ENCODE measurements around the gene TLK1. TPM values are rescaled to one million over a fixed set of nuclear protein-coding genes. Genes with fewer than 3 reads are reported as not detected.

Gene TLK1
- total and polyA plus RNA-seq, 9 of the 15 experiments (the other 6 are each of a cell fraction or from before 2014, with no cell fraction given): 20.2 to 101 (median 40.5) TPM

DNA sequence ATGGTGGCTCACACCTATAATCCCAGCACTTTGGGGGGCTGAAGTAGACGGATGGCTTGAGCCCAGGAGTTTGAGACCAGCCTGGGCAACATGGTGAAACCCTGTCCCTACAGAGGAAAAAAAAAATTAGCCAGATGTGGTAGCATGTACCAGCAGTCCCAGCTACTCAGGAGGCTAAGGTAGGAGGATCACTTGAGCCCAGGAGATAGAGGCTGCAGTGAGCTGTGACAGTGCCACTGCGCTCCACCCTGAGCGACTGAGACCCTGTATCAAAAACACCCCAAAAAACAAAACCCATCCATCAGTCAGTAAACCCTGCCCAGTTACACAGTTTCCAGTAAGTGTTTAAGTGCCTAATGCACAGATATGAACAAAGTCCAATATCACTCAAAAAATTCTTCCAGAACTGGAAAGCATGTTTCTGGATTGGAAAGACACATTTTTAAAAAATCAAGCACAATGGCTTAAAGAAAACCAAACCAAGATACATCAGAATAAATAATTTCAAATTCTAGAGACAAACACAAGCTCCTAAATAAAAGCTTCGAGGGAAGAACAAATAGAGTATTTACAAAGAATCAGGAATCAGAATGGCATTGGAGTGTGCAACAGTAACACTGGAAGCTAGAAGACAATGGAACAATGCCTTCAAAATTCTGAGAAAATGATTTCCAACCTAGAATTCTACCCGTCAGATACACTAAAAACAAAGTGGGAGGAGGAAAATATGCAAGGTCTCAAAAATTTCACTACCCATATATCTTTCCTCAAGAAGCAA, 72.4 kb downstream of the TLK1 start:
- Histone ChIP-seq H3K79me2 (ENCODE audit: control insufficient read depth, insufficient read depth, low read length) (peaks cover 97% of the 10 kb centered on the region), H3K27ac (ENCODE audit: extremely low read depth, low read depth, low read length) (no peak overlapping the region), H3K9me1 (ENCODE audit: control insufficient read depth, insufficient read depth, low read length) (no peaks in the 10 kb centered on the region), H4K20me1 (replicated peaks; ENCODE audit: control insufficient read depth, insufficient read depth, low read length) (peaks cover 12% of the 10 kb centered on the region), H2AFZ (ENCODE audit: low read depth, low read length) (no peak overlapping the region), H3K4me2 (ENCODE audit: insufficient read depth, low read length) (no peak overlapping the region), H3K4me1 (replicated peaks in 1 of 2; ENCODE audit: control insufficient read depth in 2 of 2, insufficient read depth in 2 of 2, low read length in 2 of 2) (peaks cover 0 to 20% of the 10 kb centered on the region in 2 experiments; a peak in 2 of 5 replicates), H3K36me3 (ENCODE audit: control insufficient read depth, insufficient read depth, low read length) (peaks cover 21% of the 10 kb centered on the region; the same call in 2 of the 3 replicates), H3K4me3 (no peak overlapping the region), H3K9ac (ENCODE audit: insufficient read depth in 1 of 2, low read depth in 2 of 2, low read length in 2 of 2) (no peak overlapping the region), H3K9me3 (replicated peaks; ENCODE audit: control insufficient read depth, insufficient read depth, low read depth, low read length) (no peaks in the 10 kb centered on the region), H3K27me3 (ENCODE audit: control insufficient read depth in 2 of 2, insufficient read depth in 2 of 2, low read length in 2 of 2) (no peaks in the 10 kb centered on the region)
- intact Hi-C loops (cut with micrococcal nuclease) (loop anchor here (5.0 to 10.0 kb wide), 2 partner anchors 116 to 327 kb away; no protein-coding TSS in a partner anchor), in situ Hi-C loops (cut with MboI) (no loop called here)
- ChIA-PET POLR2A (interaction anchor here (0.6 to 1.8 kb wide), 7 partner anchors 9 to 345 kb away, joined by 3 to 6 read pairs (median 3); partner anchors contain the start of genes DCAF17 and METTL8), CTCF (ENCODE audit: low intra/inter-chr PET ratio) (no interaction called here)
- 77% methylated on average over 5 of the region's 5 CpGs for WGBS (ENCODE audit: insufficient coverage, low coverage, missing lambda C conversion rate)
- TF ChIP-seq HMGN3 (IDR thresholded peaks at IDR 0.05; ENCODE audit: borderline replicate concordance, extremely low read depth, insufficient read length, low read depth, low read length) (no peak), NCOA4 (IDR thresholded peaks at IDR 0.05; ENCODE audit: partially characterized antibody) (no peak), C11orf30 (IDR thresholded peaks at IDR 0.05; ENCODE audit: low read depth) (peak; percentile 43; the same call in 1 of the 2 replicates)
- no peak for FAIRE-seq
- no TSS peak for BruUV-seq (replicated peaks)
- DNase-seq (ENCODE audit: extremely low read depth in 1 of 4, low spot score in 3 of 4): no peak
- peak; percentile 5; the same call in 1 of the 3 replicates for ATAC-seq

DNA sequence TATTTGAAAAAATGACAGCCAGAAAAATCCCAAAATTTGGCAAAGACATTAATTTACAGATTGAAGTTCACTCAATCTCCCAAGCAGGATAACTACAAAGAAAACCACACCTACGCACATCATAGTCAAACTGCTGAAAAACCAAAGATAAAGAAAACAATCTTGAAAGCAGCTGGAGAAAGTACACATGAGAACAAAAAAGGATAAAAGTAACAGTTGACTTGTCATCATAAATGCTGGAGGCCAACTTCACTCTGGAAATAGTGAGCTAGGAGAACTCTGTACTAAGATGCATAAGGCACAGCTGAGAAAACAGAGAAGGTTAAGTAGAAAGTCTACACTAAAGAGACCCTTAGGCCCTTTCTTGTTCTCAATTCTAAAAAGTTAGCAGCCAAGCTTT, 73.1 kb downstream of the TLK1 start:
- Histone ChIP-seq H3K9ac (ENCODE audit: insufficient read depth in 1 of 2, low read depth in 2 of 2, low read length in 2 of 2) (no peak overlapping the region), H3K9me3 (replicated peaks; ENCODE audit: control insufficient read depth, insufficient read depth, low read depth, low read length) (no peaks in the 10 kb centered on the region), H3K79me2 (ENCODE audit: control insufficient read depth, insufficient read depth, low read length) (peaks cover 97% of the 10 kb centered on the region), H3K9me1 (ENCODE audit: control insufficient read depth, insufficient read depth, low read length) (no peaks in the 10 kb centered on the region), H3K27me3 (ENCODE audit: control insufficient read depth in 2 of 2, insufficient read depth in 2 of 2, low read length in 2 of 2) (no peaks in the 10 kb centered on the region), H3K4me1 (replicated peaks in 1 of 2; ENCODE audit: control insufficient read depth in 2 of 2, insufficient read depth in 2 of 2, low read length in 2 of 2) (peaks cover 0 to 21% of the 10 kb centered on the region in 2 experiments; a peak in 2 of 5 replicates), H3K36me3 (ENCODE audit: control insufficient read depth, insufficient read depth, low read length) (peaks cover 18% of the 10 kb centered on the region; the same call in 2 of the 3 replicates), H3K4me3 (no peak overlapping the region), H4K20me1 (replicated peaks; ENCODE audit: control insufficient read depth, insufficient read depth, low read length) (peaks cover 12% of the 10 kb centered on the region), H3K4me2 (ENCODE audit: insufficient read depth, low read length) (no peak overlapping the region), H2AFZ (ENCODE audit: low read depth, low read length) (no peak overlapping the region), H3K27ac (ENCODE audit: extremely low read depth, low read depth, low read length) (no peak overlapping the region; the same call in 2 of the 3 replicates)
- 39% methylated on average over 1 of the region's 1 CpG for WGBS (ENCODE audit: insufficient coverage, low coverage, missing lambda C conversion rate)
- DNase-seq (ENCODE audit: extremely low read depth in 1 of 4, low spot score in 3 of 4) (no peak), ATAC-seq (peak; percentile 8; the same call in 1 of the 3 replicates), FAIRE-seq (peak; percentile 6)
- ChIA-PET CTCF (ENCODE audit: low intra/inter-chr PET ratio) (no interaction called here), POLR2A (interaction anchor here (0.9 to 1.8 kb wide), 8 partner anchors 8 to 346 kb away, joined by 3 to 5 read pairs (median 4); partner anchors contain the start of genes DCAF17 and METTL8)
- intact Hi-C loops (cut with micrococcal nuclease) (loop anchor here (2.0 to 10.0 kb wide), 3 partner anchors 71 to 327 kb away; no protein-coding TSS in a partner anchor), in situ Hi-C loops (cut with MboI) (no loop called here)
- BruUV-seq (replicated peaks): no TSS peak
- 0 out of 2 replicates have a peak, but pooled peaks have one; percentile 12 for TF ChIP-seq ADNP (tag; IDR thresholded peaks at IDR 0.05)
- TF ChIP-seq, protein P1, sequence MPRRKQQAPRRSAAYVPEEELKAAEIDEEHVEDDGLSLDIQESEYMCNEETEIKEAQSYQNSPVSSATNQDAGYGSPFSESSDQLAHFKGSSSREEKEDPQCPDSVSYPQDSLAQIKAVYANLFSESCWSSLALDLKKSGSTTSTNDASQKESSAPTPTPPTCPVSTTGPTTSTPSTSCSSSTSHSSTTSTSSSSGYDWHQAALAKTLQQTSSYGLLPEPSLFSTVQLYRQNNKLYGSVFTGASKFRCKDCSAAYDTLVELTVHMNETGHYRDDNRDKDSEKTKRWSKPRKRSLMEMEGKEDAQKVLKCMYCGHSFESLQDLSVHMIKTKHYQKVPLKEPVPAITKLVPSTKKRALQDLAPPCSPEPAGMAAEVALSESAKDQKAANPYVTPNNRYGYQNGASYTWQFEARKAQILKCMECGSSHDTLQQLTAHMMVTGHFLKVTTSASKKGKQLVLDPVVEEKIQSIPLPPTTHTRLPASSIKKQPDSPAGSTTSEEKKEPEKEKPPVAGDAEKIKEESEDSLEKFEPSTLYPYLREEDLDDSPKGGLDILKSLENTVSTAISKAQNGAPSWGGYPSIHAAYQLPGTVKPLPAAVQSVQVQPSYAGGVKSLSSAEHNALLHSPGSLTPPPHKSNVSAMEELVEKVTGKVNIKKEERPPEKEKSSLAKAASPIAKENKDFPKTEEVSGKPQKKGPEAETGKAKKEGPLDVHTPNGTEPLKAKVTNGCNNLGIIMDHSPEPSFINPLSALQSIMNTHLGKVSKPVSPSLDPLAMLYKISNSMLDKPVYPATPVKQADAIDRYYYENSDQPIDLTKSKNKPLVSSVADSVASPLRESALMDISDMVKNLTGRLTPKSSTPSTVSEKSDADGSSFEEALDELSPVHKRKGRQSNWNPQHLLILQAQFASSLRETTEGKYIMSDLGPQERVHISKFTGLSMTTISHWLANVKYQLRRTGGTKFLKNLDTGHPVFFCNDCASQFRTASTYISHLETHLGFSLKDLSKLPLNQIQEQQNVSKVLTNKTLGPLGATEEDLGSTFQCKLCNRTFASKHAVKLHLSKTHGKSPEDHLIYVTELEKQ (CRISPR knock-in tag; IDR thresholded peaks at IDR 0.05): no peak
- TF ChIP-seq ILK (tag; IDR thresholded peaks at IDR 0.05; ENCODE audit: borderline replicate concordance, low read depth): no peak

Data from K562 (cell line).